SK-N-SH treated with all-trans-retinoic acid at 6 μM for 48 hours (cell line): Measurements from ENCODE around the gene NBR1.

Experiments
- ATAC-seq: fragments of 200-7000 bp; cut with Tn5 transposase; 3 replicates; pipeline ENCODE4 v1.9.1; 2020; ENCODE audit warnings: mild to moderate bottlenecking, moderate library complexity
- ARNTL ChIP-seq: fragments of 450-650 bp; formaldehyde crosslinking; IDR thresholded peaks from 2 replicates; pipeline ENCODE4 v1.5.0; 2020; ENCODE audit warnings: low read depth, mild to moderate bottlenecking, moderate library complexity, borderline replicate concordance
- BACH2 ChIP-seq: fragments of 250-450 bp; sonication (Bioruptor Pico); IDR thresholded peaks from 2 replicates; pipeline ENCODE4 v1.9.0; 2021; ENCODE audit warnings: mild to moderate bottlenecking, borderline replicate concordance
- CREB5 ChIP-seq: fragments of 250-450 bp; sonication (Bioruptor Pico); IDR thresholded peaks from 2 replicates; pipeline ENCODE4 v1.5.1; 2020; ENCODE audit warnings: low read depth, mild to moderate bottlenecking, moderate library complexity
- CSDC2 ChIP-seq: fragments of 250-450 bp; sonication (Bioruptor Pico); IDR thresholded peaks from 2 replicates; pipeline ENCODE4 v1.5.0; 2020; ENCODE audit warnings: mild to moderate bottlenecking, moderate library complexity
- CSRNP3 ChIP-seq: fragments of 250-450 bp; sonication (Bioruptor Pico); IDR thresholded peaks from 2 replicates; pipeline ENCODE4 v1.5.1; 2021; ENCODE audit warnings: mild to moderate bottlenecking, moderate library complexity
- ESRRG ChIP-seq: fragments of 250-450 bp; sonication (Bioruptor Pico); IDR thresholded peaks from 2 replicates; pipeline ENCODE4 v1.6.1; 2021; ENCODE audit warnings: mild to moderate bottlenecking
- GLIS3 ChIP-seq: fragments of 250-450 bp; sonication (Bioruptor Pico); IDR thresholded peaks from 2 replicates; pipeline ENCODE4 v1.5.0; 2020; ENCODE audit warnings: mild to moderate bottlenecking, moderate library complexity
- OSR1 ChIP-seq: fragments of 250-450 bp; sonication (Bioruptor Pico); IDR thresholded peaks from 2 replicates; pipeline ENCODE4 v1.8.0; 2022; ENCODE audit warnings: moderate library complexity, mild to moderate bottlenecking, inconsistent platforms
- PATZ1 ChIP-seq: fragments of 250-450 bp; sonication (Bioruptor Pico); IDR thresholded peaks from 2 replicates; pipeline ENCODE4 v1.8.0; 2020; ENCODE audit warnings: mild to moderate bottlenecking, moderate library complexity, borderline replicate concordance
- POU6F1 ChIP-seq: fragments of 250-450 bp; sonication (Bioruptor Pico); IDR thresholded peaks from 2 replicates; pipeline ENCODE4 v1.8.0; 2021; ENCODE audit warnings: low read depth, mild to moderate bottlenecking, moderate library complexity, borderline replicate concordance
- PPARA ChIP-seq: fragments of 250-450 bp; sonication (Bioruptor Pico); IDR thresholded peaks from 2 replicates; pipeline ENCODE4 v1.5.0; 2020; ENCODE audit warnings: mild to moderate bottlenecking, borderline replicate concordance
- RARB ChIP-seq: fragments of 250-450 bp; sonication (Bioruptor Pico); IDR thresholded peaks from 2 replicates; pipeline ENCODE4 v1.8.0; 2021; ENCODE audit warnings: mild to moderate bottlenecking, moderate library complexity
- SNAI2 ChIP-seq: fragments of 250-450 bp; sonication (Bioruptor Pico); IDR thresholded peaks from 2 replicates; pipeline ENCODE4 v1.5.0; 2020; ENCODE audit warnings: mild to moderate bottlenecking, moderate library complexity
- TCF4 ChIP-seq: fragments of 250-450 bp; sonication (Bioruptor Pico); IDR thresholded peaks from 2 replicates; pipeline ENCODE4 v1.8.0; 2021; ENCODE audit warnings: mild to moderate bottlenecking, moderate library complexity, borderline replicate concordance
- TOX ChIP-seq: fragments of 250-450 bp; sonication (Bioruptor Pico); IDR thresholded peaks from 2 replicates; pipeline ENCODE4 v1.8.0; 2021; ENCODE audit warnings: mild to moderate bottlenecking, moderate library complexity, borderline replicate concordance
- TSHZ2 ChIP-seq: fragments of 250-450 bp; sonication (Bioruptor Pico); IDR thresholded peaks from 2 replicates; pipeline ENCODE4 v1.5.0; 2020; ENCODE audit warnings: mild to moderate bottlenecking, moderate library complexity
- ZC3H10 ChIP-seq: fragments of 250-450 bp; sonication (Bioruptor Pico); IDR thresholded peaks from 2 replicates; pipeline ENCODE4 v1.5.1; 2021; ENCODE audit warnings: mild to moderate bottlenecking, moderate library complexity
- ZFP3 ChIP-seq: fragments of 250-450 bp; sonication (Bioruptor Pico); IDR thresholded peaks from 2 replicates; pipeline ENCODE4 v1.5.0; 2020; ENCODE audit warnings: mild to moderate bottlenecking, moderate library complexity
- ZFP30 ChIP-seq: fragments of 450-650 bp; formaldehyde crosslinking; IDR thresholded peaks from 2 replicates; pipeline ENCODE4 v1.5.0; 2022; ENCODE audit warnings: mild to moderate bottlenecking, moderate library complexity
- ZNF565 ChIP-seq: fragments of 450-650 bp; formaldehyde crosslinking; conservative IDR thresholded peaks from 2 replicates; pipeline ENCODE4 v1.5.0; 2020; ENCODE audit warnings: low read depth, mild to moderate bottlenecking, moderate library complexity
- ZNF70 ChIP-seq: fragments of 450-650 bp; formaldehyde crosslinking; IDR thresholded peaks from 2 replicates; pipeline ENCODE4 v1.5.0; 2020; ENCODE audit warnings: mild to moderate bottlenecking, moderate library complexity
- ZNF8 ChIP-seq: fragments of 450-650 bp; formaldehyde crosslinking; IDR thresholded peaks from 2 replicates; pipeline ENCODE4 v1.5.0; 2020; ENCODE audit warnings: mild to moderate bottlenecking, moderate library complexity

The NBR1 gene

GRCh38 chr17:43210576-43210975 is 39.6 kb downstream of the NBR1 start:
- TF ChIP-seq ZNF565 (CRISPR knock-in tag) (no peak), PPARA (CRISPR knock-in tag) (no peak), ESRRG (no peak), RARB (CRISPR knock-in tag) (no peak), GLIS3 (CRISPR knock-in tag) (no peak), CREB5 (no peak), OSR1 (no peak)
- ATAC-seq, result no peak

GRCh38 chr17:43211123-43211479 is 40.1 kb downstream of the NBR1 start:
- ATAC-seq, result no peak
- no peak for TF ChIP-seq ZFP3 (CRISPR knock-in tag)
- no peak for TF ChIP-seq RARB (CRISPR knock-in tag)
- no peak for TF ChIP-seq TSHZ2 (CRISPR knock-in tag)
- TF ChIP-seq ZNF70 (CRISPR knock-in tag), result no peak
- TF ChIP-seq PPARA (CRISPR knock-in tag), result no peak
- no peak for TF ChIP-seq ZFP30
- TF ChIP-seq ZNF8, result no peak
- no peak for TF ChIP-seq ESRRG
- no peak for TF ChIP-seq ZC3H10 (CRISPR knock-in tag)
- TF ChIP-seq TCF4 (CRISPR knock-in tag), result no peak
- no peak for TF ChIP-seq ARNTL
- TF ChIP-seq CSDC2 (CRISPR knock-in tag), result no peak
- no peak for TF ChIP-seq CREB5
- no peak for TF ChIP-seq POU6F1 (CRISPR knock-in tag)

GRCh38 chr17:43211480-43212402 is 40.7 kb downstream of the NBR1 start, which contains the start of gene TMEM106A:
TSS of gene TMEM106A (plus strand) at chr17:43211875. CDS start at chr17:43213042, 1,167 bp downstream.
- ATAC-seq, result no peak

More at GRCh38 chr17:43211480-43212402, 40.7 kb downstream of the NBR1 start, which contains the start of gene TMEM106A:
- TF ChIP-seq PATZ1 (CRISPR knock-in tag), result no peak
- TF ChIP-seq RARB (CRISPR knock-in tag), result no peak
- no peak for TF ChIP-seq PPARA (CRISPR knock-in tag)
- no peak for TF ChIP-seq OSR1
- TF ChIP-seq CSRNP3 (CRISPR knock-in tag), result no peak
- no peak for TF ChIP-seq BACH2 (CRISPR knock-in tag)
- TF ChIP-seq ESRRG, result no peak
- TF ChIP-seq TOX (CRISPR knock-in tag), result no peak
- no peak for TF ChIP-seq ZFP3 (CRISPR knock-in tag)
- TF ChIP-seq SNAI2 (CRISPR knock-in tag), result no peak
- TF ChIP-seq, all 23 proteins: peak for 0
